H9 (cell line): Measurements from ENCODE around the gene E2F1. TPM values are rescaled to one million over a fixed set of nuclear protein-coding genes. Genes with fewer than 3 reads are reported as not detected.

ENCODE experiments used
- DNase-seq: peaks from one replicate; pipeline ENCODE4 v3.0.0-alpha.2; 2017
- H2AFZ ChIP-seq: one replicate; pipeline ENCODE4 v1.6.1; 2013; ENCODE audit warnings: mild to moderate bottlenecking, low read length, control low read depth, moderate library complexity
- H2AK5ac ChIP-seq: 2 replicates; pipeline ENCODE4 v1.6.1; 2013; ENCODE audit warnings: low read length, control low read depth, mixed read lengths; ENCODE audit not compliant: insufficient read length
- H2BK120ac ChIP-seq: one replicate; pipeline ENCODE4 v1.6.1; 2013; ENCODE audit warnings: low read depth, mild to moderate bottlenecking, low read length, control low read depth, inconsistent platforms; ENCODE audit not compliant: poor library complexity, severe bottlenecking
- H2BK12ac ChIP-seq: 2 replicates; pipeline ENCODE4 v1.6.1; 2013; ENCODE audit warnings: low read length, control low read depth, mixed read lengths, low read depth; ENCODE audit not compliant: insufficient read length
- H2BK15ac ChIP-seq: 2 replicates; pipeline ENCODE4 v1.6.1; 2013; ENCODE audit warnings: low read depth, low read length, control low read depth
- H2BK20ac ChIP-seq: one replicate; pipeline ENCODE4 v1.6.1; 2013; ENCODE audit warnings: low read depth, mild to moderate bottlenecking, low read length, control low read depth, inconsistent platforms; ENCODE audit not compliant: poor library complexity, severe bottlenecking
- H2BK5ac ChIP-seq: 2 replicates; pipeline ENCODE4 v1.6.1; 2013; ENCODE audit warnings: low read length, control low read depth, mixed read lengths; ENCODE audit not compliant: insufficient read length
- H3K14ac ChIP-seq: 2 replicates; pipeline ENCODE4 v1.6.1; 2013; ENCODE audit warnings: low read length, control low read depth; ENCODE audit not compliant: insufficient read depth
- H3K18ac ChIP-seq: 2 replicates; pipeline ENCODE4 v1.6.1; 2013; ENCODE audit warnings: low read depth, mild to moderate bottlenecking, mixed read lengths, low read length, control low read depth; ENCODE audit not compliant: insufficient read length
- H3K23ac ChIP-seq: 2 replicates; pipeline ENCODE4 v1.6.1; 2013; ENCODE audit warnings: low read length, control low read depth, mixed read lengths, low read depth; ENCODE audit not compliant: insufficient read length
- H3K23me2 ChIP-seq: 2 replicates; pipeline ENCODE4 v1.6.1; 2013; ENCODE audit warnings: low read depth, mild to moderate bottlenecking, mixed read lengths, low read length, control low read depth; ENCODE audit not compliant: insufficient read length, poor library complexity, severe bottlenecking
- H3K27ac ChIP-seq: 2 replicates; pipeline ENCODE4 v1.5.1; 2013; ENCODE audit warnings: low read length, control low read depth, mixed read lengths, low read depth; ENCODE audit not compliant: insufficient read length
- H3K27me3 ChIP-seq: 2 replicates; pipeline ENCODE4 v1.6.1; 2013; ENCODE audit warnings: low read length, control low read depth, inconsistent platforms; ENCODE audit not compliant: insufficient read depth
- H3K4ac ChIP-seq: 2 replicates; pipeline ENCODE4 v1.6.1; 2013; ENCODE audit warnings: low read depth, mild to moderate bottlenecking, control low read depth, inconsistent platforms, low read length, moderate library complexity
- H3K4me1 ChIP-seq: 2 replicates; pipeline ENCODE4 v1.6.1; 2013; ENCODE audit warnings: low read length, control low read depth, inconsistent platforms; ENCODE audit not compliant: insufficient read depth
- H3K4me2 ChIP-seq: 2 replicates; pipeline ENCODE4 v1.6.1; 2013; ENCODE audit warnings: low read length, control low read depth, mixed read lengths; ENCODE audit not compliant: insufficient read length, insufficient read depth
- H3K56ac ChIP-seq: 2 replicates; pipeline ENCODE4 v1.6.1; 2013; ENCODE audit warnings: low read depth, mild to moderate bottlenecking, mixed read lengths, low read length, control low read depth; ENCODE audit not compliant: insufficient read length
- H3K79me1 ChIP-seq: 2 replicates; pipeline ENCODE4 v1.6.1; 2013; ENCODE audit warnings: low read depth, mild to moderate bottlenecking, moderate library complexity, low read length, control low read depth, inconsistent platforms; ENCODE audit not compliant: insufficient read depth, poor library complexity, severe bottlenecking
- H3K79me2 ChIP-seq: 2 replicates; pipeline ENCODE4 v1.6.1; 2013; ENCODE audit warnings: low read length, control low read depth, inconsistent platforms; ENCODE audit not compliant: insufficient read depth
- H3K9ac ChIP-seq: 2 replicates; pipeline ENCODE4 v1.6.1; 2013; ENCODE audit warnings: low read length, control low read depth, mixed read lengths; ENCODE audit not compliant: insufficient read length; ENCODE audit errors: extremely low read depth
- H3K9me3 ChIP-seq: one replicate; pipeline ENCODE4 v1.6.1; 2013; ENCODE audit warnings: low read depth, low read length, inconsistent platforms; ENCODE audit not compliant: control insufficient read depth
- H3T11ph ChIP-seq: one replicate; pipeline ENCODE4 v1.6.1; 2013; ENCODE audit warnings: mild to moderate bottlenecking, low read length, control low read depth, inconsistent platforms
- H4K20me1 ChIP-seq: one replicate; pipeline ENCODE4 v1.6.1; 2013; ENCODE audit not compliant: control insufficient read depth, insufficient read length, insufficient read depth
- H4K5ac ChIP-seq: 2 replicates; pipeline ENCODE4 v1.6.1; 2013; ENCODE audit warnings: low read depth, mild to moderate bottlenecking, mixed read lengths, low read length, control low read depth; ENCODE audit not compliant: insufficient read length
- H4K8ac ChIP-seq: replicated peaks from 2 replicates; pipeline ENCODE4 v1.6.1; 2013; ENCODE audit warnings: low read length, control low read depth, mixed read lengths, low read depth; ENCODE audit not compliant: insufficient read length
- H4K91ac ChIP-seq: 2 replicates; pipeline ENCODE4 v1.6.1; 2013; ENCODE audit warnings: low read depth, mild to moderate bottlenecking, moderate library complexity, mixed read lengths, low read length, control low read depth; ENCODE audit not compliant: insufficient read length
- H3K27ac Mint-ChIP-seq, 3 experiments: 2 replicates in 2 of 3; 3 replicates in 1 of 3; pipeline ENCODE4 v1.8.0; 2020 to 2021; ENCODE audit warnings: mixed read lengths in 3 of 3, mild to moderate bottlenecking in 1 of 3, moderate library complexity in 1 of 3
- H3K27me3 Mint-ChIP-seq: 2 replicates; pipeline ENCODE4 v1.8.0; 2021; ENCODE audit warnings: low read depth, mild to moderate bottlenecking, moderate library complexity, mixed read lengths
- H3K36me3 Mint-ChIP-seq, 3 experiments: 2 replicates in 2 of 3; 3 replicates in 1 of 3; pipeline ENCODE4 v1.8.0; 2020 to 2021; ENCODE audit warnings: low read depth in 3 of 3, mixed read lengths in 3 of 3; ENCODE audit not compliant: insufficient read depth in 1 of 3
- H3K4me1 Mint-ChIP-seq, 2 experiments: 2 replicates each; pipeline ENCODE4 v1.8.0; 2020; ENCODE audit warnings: mixed read lengths in 2 of 2
- H3K4me3 Mint-ChIP-seq, 2 experiments: 2 replicates in 1 of 2; 3 replicates in 1 of 2; pipeline ENCODE4 v1.8.0; 2020 to 2021; ENCODE audit warnings: mild to moderate bottlenecking in 2 of 2, mixed read lengths in 2 of 2, moderate library complexity in 1 of 2
- H3K9me3 Mint-ChIP-seq, 2 experiments: 2 replicates in 1 of 2; 3 replicates in 1 of 2; pipeline ENCODE4 v1.8.0; 2020; ENCODE audit warnings: mild to moderate bottlenecking in 2 of 2, mixed read lengths in 2 of 2, moderate library complexity in 1 of 2
- CTCF ChIP-seq: fragments of 200-600 bp; sonication (generic); conservative IDR thresholded peaks from 3 replicates; pipeline ENCODE4 v1.8.0; 2021; ENCODE audit warnings: antibody characterized with exemption, mild to moderate bottlenecking
- WGBS: extraction: QIAGEN DNeasy Blood & Tissue Kit; methylation state at CpG from one replicate; pipeline ENCODE4 v1.1.7; 2013; ENCODE audit warnings: missing lambda C conversion rate, low lambda C conversion rate, mixed read lengths; ENCODE audit not compliant: insufficient read length; ENCODE audit errors: extremely low coverage; 5-methylcytosine and 5-hydroxymethylcytosine counted together
- total RNA-seq: library from RNA; stranded (reverse); gene quantifications from 2 replicates; pipeline ENCODE4 v1.2.1, GENCODE V29; 2021

Gene E2F1
- total RNA-seq, 1 experiment from 2014 or later: 58.7 TPM

GRCh38 chr20:33626190-33626589 lies 60.0 kb downstream of the E2F1 start:
- H3K4me1 ChIP-seq: no peaks in the 10 kb centered on the region
- no peak overlapping the region for H3K4me2 ChIP-seq
- no peaks in the 10 kb centered on the region for H3K27me3 Mint-ChIP-seq
- no peaks in the 10 kb centered on the region for H3K4me1 Mint-ChIP-seq
- H3K79me1 ChIP-seq: no peaks in the 10 kb centered on the region
- no peak overlapping the region for H3K56ac ChIP-seq
- no peak overlapping the region for H2AFZ ChIP-seq
- no peak overlapping the region for H4K5ac ChIP-seq
- TF ChIP-seq CTCF: no peak
- H3K23ac ChIP-seq: no peak overlapping the region
- no peak overlapping the region for H2BK120ac ChIP-seq
- H2BK12ac ChIP-seq: no peak overlapping the region
- H3K27ac ChIP-seq: no peak overlapping the region
- H4K91ac ChIP-seq: no peak overlapping the region
- H3K4me3 Mint-ChIP-seq: no peak overlapping the region
- no CpG with 5 or more reads among the region's 4 CpGs for WGBS
- H2BK5ac ChIP-seq: no peak overlapping the region
- H3K9ac ChIP-seq: no peak overlapping the region
- DNase-seq: no peak
- no peak overlapping the region for H3T11ph ChIP-seq
- H3K9me3 ChIP-seq: no peaks in the 10 kb centered on the region
- no peaks in the 10 kb centered on the region for H3K79me2 ChIP-seq
- no peak overlapping the region for H3K18ac ChIP-seq
- H4K20me1 ChIP-seq: no peaks in the 10 kb centered on the region
- H3K23me2 ChIP-seq: no peaks in the 10 kb centered on the region
- H2BK20ac ChIP-seq: no peak overlapping the region
- no peak overlapping the region for H3K4ac ChIP-seq
- H2AK5ac ChIP-seq: no peak overlapping the region
- H4K8ac ChIP-seq: no peak overlapping the region
- H3K27me3 ChIP-seq: no peaks in the 10 kb centered on the region
- peaks cover 18 to 73% (median 53%) of the 10 kb centered on the region in 3 experiments; a peak in 6 of 7 replicates for H3K36me3 Mint-ChIP-seq
- no peak overlapping the region for H2BK15ac ChIP-seq
- H3K9me3 Mint-ChIP-seq: no peaks in the 10 kb centered on the region
- H3K14ac ChIP-seq: no peak overlapping the region
- no peak overlapping the region for H3K27ac Mint-ChIP-seq

Other genes with a start within 250 kb of the E2F1 start
- gene SNTA1, start 242.6 kb downstream of the E2F1 start, total RNA-seq: 9.9 and 10.2 TPM in 2 replicates
- gene CBFA2T2, start 196.3 kb downstream of the E2F1 start, total RNA-seq: 10.9 and 11.2 TPM in 2 replicates
- 0.24 and 0.26 TPM in 2 replicates for gene C20orf144, start 24.1 kb downstream of the E2F1 start, total RNA-seq
- 0.46 and 0.55 TPM in 2 replicates for gene ACTL10, start 19.4 kb downstream of the E2F1 start, total RNA-seq
- gene NECAB3, start 12.0 kb downstream of the E2F1 start, total RNA-seq: 51.5 and 57.7 TPM in 2 replicates
- gene PXMP4, start 33.9 kb upstream of the E2F1 start, total RNA-seq: 4.5 and 5.7 TPM in 2 replicates
- gene ZNF341, start 45.6 kb upstream of the E2F1 start, total RNA-seq: 5.2 and 6.0 TPM in 2 replicates
- gene CHMP4B, start 125.0 kb upstream of the E2F1 start, total RNA-seq: 94.9 and 97.9 TPM in 2 replicates